Limb (tissue), 2 donors: ENCODE data around the gene LOXHD1.

ENCODE experiments used
- DNase-seq, 2 donors: peaks; one replicate each; pipeline ENCODE4 v3.0.0-alpha.2; 2016; ENCODE audit errors: extremely low spot score in 2 of 2

LOXHD1 gene

GRCh38 chr18:46481048-46481846, 175.8 kb downstream of the LOXHD1 start:
- peak; percentile 55 to 74 for DNase-seq

DNA sequence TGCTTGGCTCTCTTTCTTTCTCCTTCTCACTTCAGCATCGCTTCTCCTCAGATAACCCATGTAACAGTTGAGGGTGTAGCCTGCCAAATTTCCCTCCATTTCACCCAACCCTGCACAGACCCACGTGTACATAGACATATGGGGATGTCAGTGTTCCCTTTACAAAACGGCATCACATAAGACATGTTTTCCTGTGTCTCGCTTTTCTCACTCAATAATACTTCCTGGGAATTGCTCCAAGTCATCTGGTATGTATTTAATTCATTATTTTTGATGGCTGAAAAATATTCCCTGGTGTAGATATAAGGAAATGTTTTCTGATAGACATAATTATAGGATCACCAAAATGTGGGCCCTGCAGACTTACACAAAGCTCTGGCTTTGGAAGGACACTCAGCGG, 176.8 kb downstream of the LOXHD1 start:
- DNase-seq = peak in 1 of 2 donors; percentile 70

- no peak for DNase-seq
These were observed 178.2 kb downstream of the LOXHD1 start for GRCh38 chr18:46478796-46479195.

GRCh38 chr18:46477425-46478011, 179.5 kb downstream of the LOXHD1 start:
- no peak for DNase-seq

- DNase-seq = no peak
These were observed 181.6 kb downstream of the LOXHD1 start for GRCh38 chr18:46475390-46475752.

DNA sequence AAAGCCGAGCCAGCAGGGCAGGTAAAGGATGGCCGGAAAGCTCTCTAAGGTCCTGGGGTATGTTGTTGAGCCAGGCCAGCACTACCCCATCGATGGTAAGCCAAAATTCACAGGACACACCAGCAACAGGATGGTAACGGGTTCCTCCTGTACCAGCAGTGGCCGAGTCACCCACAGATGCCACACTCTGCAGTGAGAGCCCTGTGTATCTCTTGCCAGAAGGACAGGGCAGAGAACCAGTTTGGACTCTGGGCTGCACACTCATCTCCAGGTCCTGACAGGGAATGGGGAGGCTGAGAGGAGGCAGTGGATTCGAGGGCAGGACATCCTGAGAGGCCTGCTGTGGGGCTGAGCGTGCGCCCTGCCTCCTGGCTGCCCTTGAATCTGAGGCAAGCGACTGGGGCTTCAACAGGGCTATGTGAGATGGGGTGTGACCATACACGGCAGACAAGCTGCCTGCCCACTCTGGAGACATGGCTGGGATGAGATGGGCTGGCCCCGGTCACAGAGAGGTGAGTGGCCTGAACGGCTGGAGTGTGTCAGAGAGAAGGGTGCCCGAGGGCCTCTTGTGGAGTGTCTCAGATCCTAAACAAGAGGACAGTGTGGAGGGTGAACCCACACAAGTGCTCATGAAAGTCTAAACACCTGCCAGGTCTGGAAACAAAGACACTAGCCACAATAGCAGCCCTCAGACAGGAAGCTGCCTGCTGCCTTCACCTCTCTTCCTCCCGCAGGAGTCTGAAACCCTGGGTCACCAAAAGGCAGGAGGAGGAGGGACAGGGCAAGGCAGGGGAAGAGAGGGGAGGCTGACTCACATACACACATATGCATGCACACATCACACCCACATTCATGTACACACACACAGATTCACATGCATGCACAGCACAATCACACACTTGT, 182.3 kb downstream of the LOXHD1 start:
- no peak for DNase-seq

DNA sequence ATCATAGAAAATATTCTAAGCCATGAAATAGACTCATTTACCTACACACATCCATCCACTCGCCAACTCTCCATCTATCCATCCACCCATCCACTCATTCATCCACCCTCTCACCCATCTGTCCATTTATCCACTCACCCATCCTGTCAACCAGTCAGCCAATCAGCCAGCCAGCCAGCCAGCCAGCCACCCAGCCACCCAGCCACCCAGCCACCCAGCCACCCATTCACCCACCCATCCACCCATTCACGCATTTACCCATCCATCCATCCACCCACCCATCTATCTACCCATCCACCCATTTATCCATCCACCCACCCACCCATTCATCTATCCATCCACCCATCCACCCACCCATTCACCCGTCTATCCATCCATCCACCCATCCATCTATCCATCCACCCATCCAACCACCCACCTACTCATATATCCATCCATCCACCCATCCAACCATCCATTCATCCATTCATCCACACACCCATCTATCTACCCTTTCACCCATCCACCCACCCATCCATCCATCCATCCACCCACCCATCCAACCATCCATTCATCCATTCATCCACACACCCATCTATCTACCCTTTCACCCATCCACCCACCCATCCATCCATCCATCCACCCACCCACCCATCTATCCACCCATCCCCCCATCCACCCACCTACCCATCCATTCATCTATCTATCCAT, 185.1 kb downstream of the LOXHD1 start:
- DNase-seq = no peak

DNA sequence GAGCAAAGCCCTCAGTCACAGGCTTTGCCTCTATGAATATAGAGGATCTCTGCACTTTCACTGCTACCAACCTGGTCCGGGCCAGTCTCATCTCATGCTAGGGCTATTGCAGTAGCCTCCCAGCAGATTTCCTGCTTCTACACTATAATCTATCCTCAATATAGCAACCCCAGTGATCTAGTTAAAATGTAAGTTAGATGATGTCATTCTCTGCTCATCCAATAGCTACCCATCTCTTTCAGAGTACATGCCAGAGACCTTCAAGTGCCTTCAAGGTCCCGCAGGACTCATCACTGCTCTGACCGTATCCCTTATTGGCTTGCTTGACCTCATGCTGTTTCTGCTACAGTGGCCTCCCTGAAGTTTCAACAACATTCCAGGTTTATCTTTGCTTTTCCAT, 186.3 kb downstream of the LOXHD1 start:
- no peak for DNase-seq

- no peak for DNase-seq
These were observed 187.7 kb downstream of the LOXHD1 start for GRCh38 chr18:46469186-46469915.

GRCh38 chr18:46468426-46469180, 188.4 kb downstream of the LOXHD1 start:
- DNase-seq = no peak

- DNase-seq = no peak
These were observed 190.5 kb downstream of the LOXHD1 start for GRCh38 chr18:46466234-46467160.

DNA sequence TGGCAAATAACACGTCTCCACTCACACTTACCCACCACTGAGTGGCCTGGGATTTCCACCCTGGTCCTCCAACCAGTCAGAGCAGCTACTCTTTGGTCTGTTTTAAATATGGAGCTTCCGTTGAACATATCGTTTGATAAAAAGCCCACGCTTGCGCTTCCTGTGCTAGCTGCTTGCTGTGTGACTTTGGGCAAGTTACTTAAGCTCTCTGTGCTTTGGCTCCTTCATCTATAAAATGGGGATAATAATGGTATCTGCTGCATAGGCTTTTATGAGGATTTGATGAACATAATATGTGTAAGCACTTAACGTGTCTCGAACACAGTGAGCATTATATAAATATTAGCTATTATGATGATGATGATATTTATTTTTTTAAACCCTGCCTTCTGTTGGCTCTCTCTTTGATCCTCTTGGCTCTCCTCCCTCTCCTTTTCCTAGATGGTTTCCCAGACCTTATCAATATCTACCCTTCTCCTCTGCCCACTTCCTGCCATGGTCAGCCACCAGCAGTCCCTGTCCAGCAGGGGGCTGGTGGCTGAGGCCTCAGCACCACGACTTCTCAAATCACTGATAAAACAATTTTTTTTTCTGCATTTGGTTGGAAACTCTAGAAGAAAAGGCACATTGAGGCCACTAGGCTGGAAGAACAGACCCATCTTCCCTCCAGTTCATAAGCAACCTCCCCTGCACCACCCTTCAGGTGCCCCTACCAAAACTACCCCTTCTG, 191.9 kb downstream of the LOXHD1 start:
- no peak for DNase-seq

DNA sequence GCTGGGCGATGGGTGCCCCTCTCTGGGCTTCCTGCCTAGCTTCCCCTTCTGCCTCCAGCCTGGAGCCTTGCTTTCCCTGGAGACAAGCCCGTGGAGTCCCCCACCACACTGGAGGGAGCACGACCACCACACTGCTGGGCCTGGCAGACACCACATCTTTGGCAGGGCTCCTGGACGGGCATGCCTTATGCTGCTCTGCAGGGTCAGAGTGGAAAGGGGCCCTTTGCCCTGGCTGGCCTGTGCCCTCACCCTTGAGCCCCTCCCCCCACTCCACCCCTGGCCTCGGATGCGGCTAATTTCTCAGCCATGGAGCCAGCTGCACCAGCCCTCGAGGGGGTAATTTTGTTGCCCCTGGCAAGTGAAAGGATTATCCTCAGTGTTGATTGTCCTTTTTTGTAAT, 194.5 kb downstream of the LOXHD1 start:
- no peak for DNase-seq

DNA sequence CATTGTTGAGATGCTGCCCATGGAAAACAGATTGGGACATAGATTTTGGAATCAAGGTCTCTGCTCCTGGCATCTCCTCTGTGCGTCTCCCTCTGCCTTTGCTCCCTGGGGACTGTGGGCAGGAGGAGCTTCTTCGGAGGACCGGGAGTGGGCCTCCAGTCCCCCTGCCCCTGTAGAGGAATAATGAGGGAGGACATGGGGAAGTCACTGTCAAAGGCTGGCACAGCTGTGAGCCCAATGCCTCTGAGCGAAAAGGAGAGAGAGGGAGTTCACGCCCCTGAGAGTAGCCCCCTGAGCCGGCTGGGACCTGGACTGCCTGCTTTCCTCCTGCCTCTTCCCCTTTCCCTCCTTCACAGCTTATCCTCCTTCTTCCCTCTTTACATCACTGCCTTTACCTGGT, 195.0 kb downstream of the LOXHD1 start:
- no peak for DNase-seq

DNA sequence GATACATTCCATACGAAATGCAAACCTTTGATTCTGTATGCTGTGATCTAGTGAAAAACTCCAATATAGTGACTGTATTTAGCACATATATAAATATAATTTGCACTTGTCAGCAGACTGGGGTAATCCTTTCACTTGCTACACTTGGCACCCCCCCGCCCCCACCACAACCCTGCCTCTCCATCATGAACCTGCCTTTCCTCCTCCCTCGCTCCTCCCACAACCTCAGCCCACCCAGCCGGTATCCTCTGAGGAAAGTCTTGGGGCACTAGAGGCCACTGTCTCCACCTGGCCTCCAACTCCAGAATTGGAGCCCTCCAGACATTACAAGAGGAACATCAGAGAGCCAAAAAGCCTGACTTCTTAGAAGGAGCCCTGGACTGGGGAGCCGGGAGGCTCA, 196.3 kb downstream of the LOXHD1 start:
- no peak for DNase-seq

- DNase-seq = no peak
These were observed 197.1 kb downstream of the LOXHD1 start for GRCh38 chr18:46459789-46460455.

DNA sequence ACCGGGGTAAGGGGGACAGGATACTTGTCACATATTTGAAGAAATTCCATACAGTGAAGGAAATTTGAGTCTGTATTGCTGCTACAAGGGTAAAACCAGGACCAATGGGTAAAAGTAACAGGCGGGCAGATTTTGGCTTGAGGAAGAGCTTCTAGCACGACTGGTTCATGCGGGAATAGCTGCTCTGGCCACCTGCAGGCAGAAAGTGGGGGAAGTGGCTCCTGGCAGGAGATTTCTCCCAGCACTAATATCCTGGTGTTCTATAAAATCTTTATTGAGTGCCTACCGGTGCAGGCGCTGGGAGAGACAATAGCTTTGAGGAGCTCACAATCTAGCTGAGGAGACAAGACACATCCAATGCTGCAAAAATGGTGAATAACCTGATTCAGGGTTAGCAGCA, 198.5 kb downstream of the LOXHD1 start:
- DNase-seq = no peak

DNA sequence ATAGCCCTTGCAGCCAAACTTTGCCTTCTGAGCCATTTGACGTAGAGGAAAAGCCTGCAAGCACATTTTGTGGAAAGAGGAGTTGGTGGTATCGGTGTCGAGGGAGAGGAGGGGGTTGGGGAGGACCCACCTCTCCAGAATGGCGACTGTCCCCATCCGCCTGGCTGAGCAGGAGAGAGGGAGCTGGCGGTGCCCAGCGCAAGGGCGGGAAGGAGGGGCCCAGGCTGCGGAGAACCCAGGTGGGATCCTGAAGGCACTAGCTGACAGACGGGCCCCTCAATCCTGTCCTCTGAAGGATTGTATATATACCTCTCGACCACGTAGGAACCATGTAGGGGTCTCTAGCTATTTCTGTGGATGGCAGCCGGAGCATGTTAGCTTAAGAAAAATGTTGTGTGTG, 200.3 kb downstream of the LOXHD1 start:
- no peak for DNase-seq
